GM12872 (cell line): Measurements from ENCODE around the gene SENP8.

Source experiments
- TF ChIP-seq, protein P1 (sequence below): IDR thresholded peaks from 3 replicates; pipeline ENCODE4 v1.5.1; 2011; ENCODE audit warnings: low read depth, mild to moderate bottlenecking, low read length, moderate library complexity; ENCODE audit not compliant: insufficient read depth

SENP8 gene

DNA sequence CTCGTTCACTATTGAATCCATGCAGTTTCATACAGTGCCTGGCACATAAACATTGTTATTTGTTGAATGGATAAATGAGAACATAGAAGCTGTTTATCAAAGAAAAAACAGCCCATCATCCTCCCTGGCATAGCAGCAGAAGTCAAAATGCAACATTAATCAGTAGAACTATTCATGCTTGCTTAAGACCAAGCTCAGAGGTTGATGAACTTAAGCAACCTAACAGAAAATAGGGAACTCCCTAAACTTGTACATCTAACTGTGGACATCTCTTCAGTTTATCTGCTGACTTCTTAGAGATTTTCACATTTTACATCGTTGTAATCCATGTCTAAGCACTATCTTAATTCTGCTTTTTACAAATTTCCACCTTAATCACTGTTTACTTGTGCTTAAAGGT is 29.2 kb downstream of the SENP8 start:
- TF ChIP-seq, protein P1, sequence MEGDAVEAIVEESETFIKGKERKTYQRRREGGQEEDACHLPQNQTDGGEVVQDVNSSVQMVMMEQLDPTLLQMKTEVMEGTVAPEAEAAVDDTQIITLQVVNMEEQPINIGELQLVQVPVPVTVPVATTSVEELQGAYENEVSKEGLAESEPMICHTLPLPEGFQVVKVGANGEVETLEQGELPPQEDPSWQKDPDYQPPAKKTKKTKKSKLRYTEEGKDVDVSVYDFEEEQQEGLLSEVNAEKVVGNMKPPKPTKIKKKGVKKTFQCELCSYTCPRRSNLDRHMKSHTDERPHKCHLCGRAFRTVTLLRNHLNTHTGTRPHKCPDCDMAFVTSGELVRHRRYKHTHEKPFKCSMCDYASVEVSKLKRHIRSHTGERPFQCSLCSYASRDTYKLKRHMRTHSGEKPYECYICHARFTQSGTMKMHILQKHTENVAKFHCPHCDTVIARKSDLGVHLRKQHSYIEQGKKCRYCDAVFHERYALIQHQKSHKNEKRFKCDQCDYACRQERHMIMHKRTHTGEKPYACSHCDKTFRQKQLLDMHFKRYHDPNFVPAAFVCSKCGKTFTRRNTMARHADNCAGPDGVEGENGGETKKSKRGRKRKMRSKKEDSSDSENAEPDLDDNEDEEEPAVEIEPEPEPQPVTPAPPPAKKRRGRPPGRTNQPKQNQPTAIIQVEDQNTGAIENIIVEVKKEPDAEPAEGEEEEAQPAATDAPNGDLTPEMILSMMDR: no peak

DNA sequence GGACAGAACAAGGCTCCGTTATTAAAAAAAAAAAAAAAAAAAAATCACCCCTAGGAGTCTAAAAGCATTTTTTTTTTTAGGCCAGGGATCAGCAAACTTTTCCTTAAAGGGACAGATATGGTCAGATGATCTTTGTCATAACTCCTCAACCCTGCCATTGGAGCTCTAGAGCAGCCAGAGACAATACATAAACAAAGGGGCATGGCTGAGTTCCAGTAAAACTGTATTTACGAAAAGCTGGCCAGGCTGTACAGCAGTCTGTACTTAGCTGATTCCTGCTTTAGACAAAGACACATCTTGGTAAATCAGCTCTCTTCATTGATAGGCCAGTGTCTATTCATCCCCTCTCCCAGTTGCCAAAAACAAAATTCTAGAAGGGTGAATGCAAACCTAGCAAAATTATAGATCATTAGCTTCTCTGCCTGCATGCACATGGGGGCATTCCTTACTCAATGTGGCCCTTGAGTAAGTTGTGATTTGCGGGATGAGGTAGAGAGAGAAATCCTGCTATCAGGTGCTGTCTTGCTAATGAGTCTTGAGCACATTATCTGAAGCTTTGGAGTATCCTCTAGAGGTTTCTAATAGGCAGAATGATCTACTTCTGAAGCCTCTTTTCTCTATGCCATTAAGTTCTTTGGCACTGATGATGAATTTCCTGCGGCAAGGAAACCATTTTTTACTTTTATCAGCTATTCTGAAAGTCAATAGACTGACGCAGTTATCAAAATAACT is 35.2 kb downstream of the SENP8 start:
- TF ChIP-seq, protein P1: no peak

DNA sequence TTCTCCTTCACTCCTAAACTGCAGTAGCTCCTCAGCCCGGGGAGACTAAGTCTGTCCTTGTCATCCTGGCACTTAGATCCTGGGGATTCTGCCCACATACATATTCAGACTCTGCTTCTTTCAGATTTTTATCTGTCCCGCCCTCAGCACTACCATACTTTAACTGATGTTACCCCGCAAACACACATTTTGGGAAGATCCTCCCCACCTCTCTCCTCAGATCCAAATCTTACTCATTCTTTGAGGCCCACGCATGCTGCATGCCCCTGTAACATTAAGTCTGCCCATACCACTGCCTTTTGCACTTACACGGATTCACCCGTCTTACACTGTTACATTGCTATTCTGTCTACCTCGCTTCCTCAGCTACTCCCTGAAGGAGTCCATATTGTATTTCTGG is 36.1 kb downstream of the SENP8 start:
- TF ChIP-seq, protein P1: no peak

DNA sequence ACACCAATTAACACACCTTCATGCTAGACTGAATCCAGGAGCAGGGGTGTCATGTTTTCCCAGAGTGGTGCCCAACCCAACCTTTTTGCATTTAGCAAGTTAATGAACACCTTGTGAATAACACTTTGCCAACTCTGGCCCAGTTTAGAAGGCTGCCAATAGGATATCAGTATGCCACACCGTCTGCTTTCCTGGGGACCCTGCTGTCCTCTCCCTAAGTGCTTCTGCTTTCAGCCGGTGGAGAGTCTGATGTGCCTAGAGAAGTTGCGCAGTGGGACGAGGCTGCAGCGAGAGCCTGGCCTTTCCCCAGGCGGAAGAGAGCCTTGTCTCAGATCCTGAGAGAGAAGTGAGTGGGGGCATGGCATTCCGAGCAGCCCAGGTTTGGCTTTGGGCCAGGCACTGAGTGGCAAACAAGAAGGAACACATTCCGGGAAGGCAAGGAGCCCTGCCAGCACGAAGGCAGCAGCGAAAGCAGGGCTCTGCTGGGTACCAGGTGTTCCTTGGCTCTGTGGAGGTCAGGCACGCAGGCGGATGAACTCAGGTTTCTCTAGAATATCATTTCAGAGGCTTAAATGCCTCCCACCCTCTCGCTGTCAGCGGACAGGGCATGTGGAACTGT is 36.9 kb downstream of the SENP8 start:
- TF ChIP-seq, protein P1: no peak

DNA sequence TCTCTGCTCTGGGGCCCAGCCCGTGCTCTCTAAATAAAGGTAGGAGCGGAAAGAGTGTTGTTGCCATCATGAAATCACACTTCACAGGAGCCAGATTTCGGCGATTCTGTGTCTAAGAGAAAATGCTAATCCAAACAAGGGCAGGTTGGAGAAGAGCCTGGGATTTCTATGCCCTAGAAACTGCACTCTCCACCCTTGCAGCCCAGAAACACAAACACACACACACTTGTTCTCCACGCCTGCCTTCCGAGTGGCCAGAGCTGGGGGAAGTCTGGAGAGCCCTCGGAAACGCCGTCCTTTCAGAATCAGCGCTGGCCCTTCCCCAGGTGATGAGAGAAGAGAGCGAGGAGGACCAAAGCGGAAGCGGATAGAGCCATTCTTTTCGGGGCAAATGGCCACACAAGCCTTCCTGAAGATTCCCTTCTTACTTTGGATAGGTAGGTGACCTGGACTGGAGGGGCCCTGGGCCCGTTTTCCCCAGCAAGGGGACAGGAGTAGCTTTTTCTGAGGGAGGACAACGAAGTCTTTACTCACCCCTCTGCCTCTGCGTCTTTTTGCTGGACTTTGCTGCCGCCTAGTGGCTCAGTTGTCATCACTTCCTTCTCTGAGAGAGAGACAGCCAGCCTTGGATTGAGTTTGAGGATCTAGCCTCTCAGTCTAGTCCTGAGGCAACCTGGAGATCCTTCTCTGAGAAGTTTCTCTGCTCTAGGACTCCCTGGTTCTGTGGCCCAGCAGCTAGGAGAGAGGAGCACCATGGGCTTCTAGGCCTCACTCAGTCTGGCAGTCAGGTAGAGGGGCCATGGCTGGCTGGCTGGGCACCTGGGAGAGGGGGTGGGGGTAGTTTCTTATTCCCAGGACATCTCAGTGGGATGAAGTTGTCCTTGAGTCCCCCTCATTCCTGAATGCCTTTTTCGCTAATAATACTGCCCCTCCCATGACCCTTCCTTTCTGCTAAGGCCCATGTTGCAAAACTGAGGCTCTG is 37.7 kb downstream of the SENP8 start:
- TF ChIP-seq, protein P1: peak; percentile 99

DNA sequence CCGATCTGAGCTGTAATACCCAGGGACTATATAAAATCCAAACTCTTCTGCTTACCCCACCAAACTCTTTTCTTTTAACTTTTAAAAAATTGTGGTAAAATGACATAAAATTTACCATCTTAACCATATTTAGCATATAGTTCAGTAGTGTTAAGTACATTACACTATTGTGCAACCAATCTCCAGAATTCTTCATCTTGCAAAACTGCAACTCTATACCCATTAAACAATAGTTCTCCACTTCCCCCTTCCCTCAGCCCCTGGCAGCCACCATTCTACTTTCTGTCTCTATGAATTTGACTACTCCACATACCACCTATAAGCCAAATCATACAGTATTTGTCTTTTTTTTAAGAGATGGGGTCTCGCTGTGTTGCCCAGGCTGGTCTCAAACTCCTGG is 38.7 kb downstream of the SENP8 start:
- TF ChIP-seq, protein P1: no peak

DNA sequence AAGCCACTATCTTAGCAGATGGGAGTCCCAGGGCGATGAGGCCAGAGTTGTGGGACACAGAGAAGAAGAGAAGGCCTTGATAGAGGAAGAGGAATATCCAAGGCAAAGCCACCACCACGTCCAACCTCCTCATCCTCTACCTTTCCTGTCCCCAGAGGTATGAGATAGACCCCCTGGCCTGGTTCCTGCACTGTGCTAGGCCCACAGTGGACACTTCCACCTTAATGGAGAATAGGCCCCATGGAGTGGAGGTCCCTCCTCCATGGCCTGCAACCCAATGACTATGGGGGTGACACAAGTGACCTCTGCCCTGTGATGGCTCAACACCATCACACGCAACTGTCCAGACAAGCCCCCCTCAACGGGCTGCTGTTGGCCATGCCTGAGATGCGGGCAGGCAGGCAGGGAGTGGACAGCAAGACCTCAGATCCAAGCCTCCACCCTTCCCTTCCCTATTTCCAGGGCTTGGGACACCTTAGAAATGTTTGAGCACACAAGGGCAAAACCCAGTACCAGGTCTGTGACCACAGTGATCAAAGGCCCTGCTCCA is 42.6 kb downstream of the SENP8 start:
- TF ChIP-seq, protein P1: no peak
